Measurements from ENCODE around the gene XYLT1. TPM values are rescaled to one million over a fixed set of nuclear protein-coding genes. Genes with fewer than 3 reads are reported as not detected.

Gene XYLT1
- total RNA-seq, 1 donor from 2014 or later: 17.6 TPM

GRCh38 chr16:17457997-17458396, 12.8 kb downstream of the XYLT1 start:
- Mint-ChIP-seq H3K36me3 (ENCODE audit: low read depth) (no peaks in the 10 kb centered on the region), H3K9me3 (ENCODE audit: low read depth) (no peaks in the 10 kb centered on the region), H3K4me3 (ENCODE audit: unreplicated experiment) (no peak overlapping the region), H3K27ac (ENCODE audit: unreplicated experiment) (no peak overlapping the region), H3K4me1 (ENCODE audit: low read depth) (peaks cover 20% of the 10 kb centered on the region), H3K27me3 (ENCODE audit: low read depth) (no peaks in the 10 kb centered on the region)
- DNase-seq (ENCODE audit: low spot score): no peak
- TF ChIP-seq, protein P1, sequence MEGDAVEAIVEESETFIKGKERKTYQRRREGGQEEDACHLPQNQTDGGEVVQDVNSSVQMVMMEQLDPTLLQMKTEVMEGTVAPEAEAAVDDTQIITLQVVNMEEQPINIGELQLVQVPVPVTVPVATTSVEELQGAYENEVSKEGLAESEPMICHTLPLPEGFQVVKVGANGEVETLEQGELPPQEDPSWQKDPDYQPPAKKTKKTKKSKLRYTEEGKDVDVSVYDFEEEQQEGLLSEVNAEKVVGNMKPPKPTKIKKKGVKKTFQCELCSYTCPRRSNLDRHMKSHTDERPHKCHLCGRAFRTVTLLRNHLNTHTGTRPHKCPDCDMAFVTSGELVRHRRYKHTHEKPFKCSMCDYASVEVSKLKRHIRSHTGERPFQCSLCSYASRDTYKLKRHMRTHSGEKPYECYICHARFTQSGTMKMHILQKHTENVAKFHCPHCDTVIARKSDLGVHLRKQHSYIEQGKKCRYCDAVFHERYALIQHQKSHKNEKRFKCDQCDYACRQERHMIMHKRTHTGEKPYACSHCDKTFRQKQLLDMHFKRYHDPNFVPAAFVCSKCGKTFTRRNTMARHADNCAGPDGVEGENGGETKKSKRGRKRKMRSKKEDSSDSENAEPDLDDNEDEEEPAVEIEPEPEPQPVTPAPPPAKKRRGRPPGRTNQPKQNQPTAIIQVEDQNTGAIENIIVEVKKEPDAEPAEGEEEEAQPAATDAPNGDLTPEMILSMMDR (IDR thresholded peaks at IDR 0.05): no peak

DNA sequence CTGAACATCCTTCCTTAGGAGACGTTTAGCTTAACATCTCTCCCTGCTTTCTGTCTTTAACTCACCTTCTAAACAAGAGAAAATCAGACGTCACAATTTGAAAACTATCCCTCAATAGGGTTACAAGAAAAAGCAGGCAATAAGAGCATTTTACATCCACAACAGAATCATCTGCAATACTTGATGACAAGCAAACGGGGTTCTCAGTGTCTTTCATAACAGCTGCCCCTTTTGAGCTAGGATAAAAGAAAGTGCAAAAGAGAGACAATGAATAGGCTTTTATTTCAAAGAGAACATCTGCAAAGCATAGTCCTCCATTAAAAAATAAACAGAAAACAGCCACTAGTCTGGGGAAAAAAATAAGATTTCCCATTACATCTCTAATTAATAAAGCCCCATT, 13.2 kb downstream of the XYLT1 start:
- Mint-ChIP-seq H3K4me1 (ENCODE audit: low read depth) (peaks cover 20% of the 10 kb centered on the region), H3K36me3 (ENCODE audit: low read depth) (no peaks in the 10 kb centered on the region), H3K27ac (ENCODE audit: unreplicated experiment) (no peak overlapping the region), H3K9me3 (ENCODE audit: low read depth) (no peaks in the 10 kb centered on the region), H3K4me3 (ENCODE audit: unreplicated experiment) (no peak overlapping the region), H3K27me3 (ENCODE audit: low read depth) (no peaks in the 10 kb centered on the region)
- TF ChIP-seq, protein P1 (IDR thresholded peaks at IDR 0.05): no peak
- no peak for DNase-seq (ENCODE audit: low spot score)

DNA sequence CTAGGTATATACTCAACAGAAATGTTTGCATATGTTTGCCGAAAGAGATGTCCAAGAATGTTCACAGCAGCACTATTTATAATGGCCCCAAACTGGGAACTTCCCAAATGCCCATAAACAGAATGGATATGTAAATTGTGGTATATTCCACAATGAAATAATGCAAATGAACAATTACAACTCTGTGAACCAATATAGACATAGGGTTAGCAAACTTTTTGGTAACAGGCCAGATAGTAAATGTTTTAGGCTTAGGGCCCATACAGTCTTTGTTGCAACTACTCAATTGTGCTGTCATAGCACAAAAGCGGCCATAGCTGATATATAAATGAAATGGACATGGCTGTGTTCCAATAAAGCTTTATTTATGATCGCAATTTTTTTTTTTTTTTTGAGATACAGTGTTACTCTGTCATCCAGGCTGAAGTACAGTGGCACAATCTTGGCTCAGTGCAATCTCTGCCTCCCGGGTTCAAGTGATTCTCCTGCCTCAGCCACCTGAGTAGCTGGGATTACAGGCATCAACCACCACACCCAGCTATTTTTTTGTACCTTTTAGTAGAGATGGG, 16.5 kb downstream of the XYLT1 start:
- TF ChIP-seq, protein P1 (IDR thresholded peaks at IDR 0.05): no peak
- Mint-ChIP-seq H3K36me3 (ENCODE audit: low read depth) (peaks cover 1% of the 10 kb centered on the region), H3K27ac (ENCODE audit: unreplicated experiment) (no peak overlapping the region), H3K4me3 (ENCODE audit: unreplicated experiment) (no peak overlapping the region), H3K9me3 (ENCODE audit: low read depth) (no peaks in the 10 kb centered on the region), H3K4me1 (ENCODE audit: low read depth) (no peaks in the 10 kb centered on the region), H3K27me3 (ENCODE audit: low read depth) (no peaks in the 10 kb centered on the region)
- DNase-seq (ENCODE audit: low spot score): no peak

GRCh38 chr16:17453364-17454038, 17.3 kb downstream of the XYLT1 start:
- TF ChIP-seq, protein P1 (IDR thresholded peaks at IDR 0.05): no peak
- no peaks in the 10 kb centered on the region for H3K9me3 Mint-ChIP-seq (ENCODE audit: low read depth)
- H3K4me3 Mint-ChIP-seq (ENCODE audit: unreplicated experiment): no peak overlapping the region
- H3K36me3 Mint-ChIP-seq (ENCODE audit: low read depth): peaks cover 1% of the 10 kb centered on the region
- DNase-seq (ENCODE audit: low spot score): no peak
- no peaks in the 10 kb centered on the region for H3K27me3 Mint-ChIP-seq (ENCODE audit: low read depth)
- H3K27ac Mint-ChIP-seq (ENCODE audit: unreplicated experiment): no peak overlapping the region
- no peaks in the 10 kb centered on the region for H3K4me1 Mint-ChIP-seq (ENCODE audit: low read depth)

DNA sequence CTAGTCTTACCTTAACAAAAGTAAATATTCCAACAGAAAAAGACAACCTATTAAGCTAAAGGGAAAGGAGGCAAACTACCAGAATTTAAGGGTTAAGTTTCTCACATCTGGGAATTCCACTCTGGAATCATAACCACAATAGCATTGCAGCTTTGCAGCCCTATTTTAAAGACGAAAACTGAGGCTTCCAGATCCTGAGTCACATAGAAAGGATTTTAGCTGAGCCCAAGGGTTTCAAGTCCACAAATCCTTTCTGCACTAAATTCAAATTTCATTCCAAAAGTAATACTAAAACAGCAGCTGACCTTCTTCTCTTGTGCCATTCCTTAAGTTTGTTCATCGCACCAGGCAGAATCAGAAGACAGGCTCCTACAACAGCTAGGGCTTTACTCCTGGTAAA, 17.8 kb downstream of the XYLT1 start:
- TF ChIP-seq, protein P1 (IDR thresholded peaks at IDR 0.05): no peak
- H3K4me1 Mint-ChIP-seq (ENCODE audit: low read depth): no peaks in the 10 kb centered on the region
- no peak overlapping the region for H3K4me3 Mint-ChIP-seq (ENCODE audit: unreplicated experiment)
- no peak overlapping the region for H3K27ac Mint-ChIP-seq (ENCODE audit: unreplicated experiment)
- H3K36me3 Mint-ChIP-seq (ENCODE audit: low read depth): peaks cover 1% of the 10 kb centered on the region
- H3K27me3 Mint-ChIP-seq (ENCODE audit: low read depth): no peaks in the 10 kb centered on the region
- DNase-seq (ENCODE audit: low spot score): no peak
- H3K9me3 Mint-ChIP-seq (ENCODE audit: low read depth): no peaks in the 10 kb centered on the region
